ENCODE results near the gene LYRM1.

Gene LYRM1

GRCh38 chr16:20871941-20872815 is 28.4 kb upstream of the LYRM1 start:
- DNase-seq (ENCODE audit: low spot score), result peak; percentile 16

GRCh38 chr16:20873331-20873730 is 27.2 kb upstream of the LYRM1 start:
- DNase-seq (ENCODE audit: low spot score), result no peak

GRCh38 chr16:20874088-20874581 is 26.4 kb upstream of the LYRM1 start:
- DNase-seq (ENCODE audit: low spot score), result no peak

GRCh38 chr16:20875355-20875650 is 25.3 kb upstream of the LYRM1 start:
- no peak for DNase-seq (ENCODE audit: low spot score)

GRCh38 chr16:20878682-20879147 is 21.9 kb upstream of the LYRM1 start:
- peak; percentile 69 for DNase-seq (ENCODE audit: low spot score)

- DNase-seq (ENCODE audit: low spot score), result peak; percentile 82
Observed at GRCh38 chr16:20879175-20880040, 21.2 kb upstream of the LYRM1 start.

GRCh38 chr16:20880867-20881502 is 19.6 kb upstream of the LYRM1 start:
- DNase-seq (ENCODE audit: low spot score), result peak; percentile 50

GRCh38 chr16:20881503-20881878 is 19.1 kb upstream of the LYRM1 start:
- no peak for DNase-seq (ENCODE audit: low spot score)

GRCh38 chr16:20883554-20884239 is 16.9 kb upstream of the LYRM1 start:
- DNase-seq (ENCODE audit: low spot score), result no peak

- no peak for DNase-seq (ENCODE audit: low spot score)
Observed at GRCh38 chr16:20884240-20884556, 16.4 kb upstream of the LYRM1 start.

- DNase-seq (ENCODE audit: low spot score), result no peak
Observed at GRCh38 chr16:20886320-20886719, 14.3 kb upstream of the LYRM1 start.

- no peak for DNase-seq (ENCODE audit: low spot score)
Observed at GRCh38 chr16:20887207-20887606, 13.4 kb upstream of the LYRM1 start.

GRCh38 chr16:20889625-20890275 is 10.8 kb upstream of the LYRM1 start:
- DNase-seq (ENCODE audit: low spot score), result no peak

- no peak for DNase-seq (ENCODE audit: low spot score)
Observed at GRCh38 chr16:20894388-20894787, 6.2 kb upstream of the LYRM1 start.

GRCh38 chr16:20897253-20897897 is 3.2 kb upstream of the LYRM1 start:
- peak; percentile 65 for DNase-seq (ENCODE audit: low spot score)

GRCh38 chr16:20897922-20898321 is 2.6 kb upstream of the LYRM1 start:
- DNase-seq (ENCODE audit: low spot score), result peak; percentile 40

- peak; percentile 84 for DNase-seq (ENCODE audit: low spot score)
Observed at GRCh38 chr16:20899071-20899470, 1.5 kb upstream of the LYRM1 start.

GRCh38 chr16:20899477-20900298 is 883 bp upstream of the LYRM1 start:
- peak; percentile 53 for DNase-seq (ENCODE audit: low spot score)

- DNase-seq (ENCODE audit: low spot score), result no peak
Observed at GRCh38 chr16:20901068-20901435, 481 bp downstream of the LYRM1 start.

Measured in kidney tubule cell (primary cell).